ENCODE data around the gene LYL1.

DNA sequence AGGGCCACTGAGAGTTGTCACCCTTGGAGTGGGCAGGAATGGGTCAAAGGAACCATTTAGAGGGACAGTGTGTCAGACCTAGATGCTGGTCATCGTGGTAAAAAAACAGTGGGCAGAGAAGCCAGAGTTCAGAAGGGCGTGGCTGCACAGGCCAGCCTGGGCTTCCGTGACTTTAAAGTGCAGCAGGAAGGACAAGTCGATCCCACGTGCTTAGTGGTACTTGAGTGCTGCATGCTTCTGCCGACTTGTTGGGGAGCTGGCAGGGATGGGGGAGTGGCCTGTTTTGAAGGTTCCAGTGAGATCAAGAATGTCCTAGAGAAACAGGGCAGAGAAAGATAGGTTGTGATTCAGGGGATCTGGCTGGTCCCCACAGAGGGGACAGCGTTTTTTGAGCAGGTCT lies 17.0 kb downstream of the LYL1 start:
- no peak for TF ChIP-seq EZH2phosphoT487 (IDR thresholded peaks at IDR 0.05; ENCODE audit: borderline replicate concordance, low read depth, low read length)
- TF ChIP-seq, protein P1, sequence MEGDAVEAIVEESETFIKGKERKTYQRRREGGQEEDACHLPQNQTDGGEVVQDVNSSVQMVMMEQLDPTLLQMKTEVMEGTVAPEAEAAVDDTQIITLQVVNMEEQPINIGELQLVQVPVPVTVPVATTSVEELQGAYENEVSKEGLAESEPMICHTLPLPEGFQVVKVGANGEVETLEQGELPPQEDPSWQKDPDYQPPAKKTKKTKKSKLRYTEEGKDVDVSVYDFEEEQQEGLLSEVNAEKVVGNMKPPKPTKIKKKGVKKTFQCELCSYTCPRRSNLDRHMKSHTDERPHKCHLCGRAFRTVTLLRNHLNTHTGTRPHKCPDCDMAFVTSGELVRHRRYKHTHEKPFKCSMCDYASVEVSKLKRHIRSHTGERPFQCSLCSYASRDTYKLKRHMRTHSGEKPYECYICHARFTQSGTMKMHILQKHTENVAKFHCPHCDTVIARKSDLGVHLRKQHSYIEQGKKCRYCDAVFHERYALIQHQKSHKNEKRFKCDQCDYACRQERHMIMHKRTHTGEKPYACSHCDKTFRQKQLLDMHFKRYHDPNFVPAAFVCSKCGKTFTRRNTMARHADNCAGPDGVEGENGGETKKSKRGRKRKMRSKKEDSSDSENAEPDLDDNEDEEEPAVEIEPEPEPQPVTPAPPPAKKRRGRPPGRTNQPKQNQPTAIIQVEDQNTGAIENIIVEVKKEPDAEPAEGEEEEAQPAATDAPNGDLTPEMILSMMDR (conservative IDR thresholded peaks at IDR 0.05; ENCODE audit: low read length) = no peak
